ENCODE results near the gene ARSB. TPM values are rescaled to one million over a fixed set of nuclear protein-coding genes. Genes with fewer than 3 reads are reported as not detected.

Gene ARSB
- total RNA-seq, 1 donor = 38.4 TPM

- H3K36me3 ChIP-seq (ENCODE audit: insufficient read depth, low read length) = no peaks in the 10 kb centered on the region
- no peaks in the 10 kb centered on the region for H3K9me3 ChIP-seq (ENCODE audit: low read depth, low read length)
- H3K79me2 ChIP-seq (ENCODE audit: insufficient read depth, low read length) = no peaks in the 10 kb centered on the region
- no peak overlapping the region for H3K27ac ChIP-seq (ENCODE audit: low read depth, low read length)
- no peak overlapping the region for H3K4me3 ChIP-seq (ENCODE audit: insufficient read depth, low read length)
- peaks cover 7% of the 10 kb centered on the region for H3K4me1 ChIP-seq (ENCODE audit: insufficient read depth, low read length)
- H3K27me3 ChIP-seq (ENCODE audit: insufficient read depth, low read length) = no peaks in the 10 kb centered on the region
- TF ChIP-seq CTCF (IDR thresholded peaks at IDR 0.05; ENCODE audit: extremely low read depth, low read depth, low read length) = no peak
- no peak overlapping the region for H3K4me2 ChIP-seq (ENCODE audit: insufficient read depth, low read length)
- no peaks in the 10 kb centered on the region for H4K20me1 ChIP-seq (ENCODE audit: insufficient read depth, low read length)
- H2AFZ ChIP-seq (ENCODE audit: low read length) = no peak overlapping the region
- DNase-seq (ENCODE audit: insufficient read length, low spot score, missing footprints) = no peak
These were observed 192.6 kb downstream of the ARSB start for GRCh38 chr5:78792345-78793055.

- Histone ChIP-seq H3K4me3 (ENCODE audit: insufficient read depth, low read length) (no peak overlapping the region), H4K20me1 (ENCODE audit: insufficient read depth, low read length) (no peaks in the 10 kb centered on the region), H3K4me1 (ENCODE audit: insufficient read depth, low read length) (peaks cover 6% of the 10 kb centered on the region), H3K36me3 (ENCODE audit: insufficient read depth, low read length) (no peaks in the 10 kb centered on the region), H3K9me3 (ENCODE audit: low read depth, low read length) (no peaks in the 10 kb centered on the region), H3K27ac (ENCODE audit: low read depth, low read length) (no peak overlapping the region), H3K79me2 (ENCODE audit: insufficient read depth, low read length) (no peaks in the 10 kb centered on the region), H2AFZ (ENCODE audit: low read length) (no peak overlapping the region), H3K27me3 (ENCODE audit: insufficient read depth, low read length) (no peaks in the 10 kb centered on the region), H3K4me2 (ENCODE audit: insufficient read depth, low read length) (no peak overlapping the region)
- no peak for TF ChIP-seq CTCF (IDR thresholded peaks at IDR 0.05; ENCODE audit: extremely low read depth, low read depth, low read length)
- no peak for DNase-seq (ENCODE audit: insufficient read length, low spot score, missing footprints)
These were observed 193.5 kb downstream of the ARSB start for GRCh38 chr5:78791501-78792100.

GRCh38 chr5:78787783-78788182 lies 197.3 kb downstream of the ARSB start:
- H2AFZ ChIP-seq (ENCODE audit: low read length) = no peak overlapping the region

More at GRCh38 chr5:78787783-78788182, 197.3 kb downstream of the ARSB start:
- Histone ChIP-seq H4K20me1 (ENCODE audit: insufficient read depth, low read length) (no peaks in the 10 kb centered on the region), H3K4me2 (ENCODE audit: insufficient read depth, low read length) (no peak overlapping the region), H3K4me1 (ENCODE audit: insufficient read depth, low read length) (peaks cover 9% of the 10 kb centered on the region), H3K79me2 (ENCODE audit: insufficient read depth, low read length) (no peaks in the 10 kb centered on the region), H3K4me3 (ENCODE audit: insufficient read depth, low read length) (no peak overlapping the region), H3K27me3 (ENCODE audit: insufficient read depth, low read length) (no peaks in the 10 kb centered on the region), H3K36me3 (ENCODE audit: insufficient read depth, low read length) (no peaks in the 10 kb centered on the region), H3K27ac (ENCODE audit: low read depth, low read length) (no peak overlapping the region), H3K9me3 (ENCODE audit: low read depth, low read length) (no peaks in the 10 kb centered on the region)
- no peak for TF ChIP-seq CTCF (IDR thresholded peaks at IDR 0.05; ENCODE audit: extremely low read depth, low read depth, low read length)
- DNase-seq (ENCODE audit: insufficient read length, low spot score, missing footprints) = peak; percentile 38
